HCT116 (cell line): ENCODE data around the gene CTTNBP2NL. TPM values are rescaled to one million over a fixed set of nuclear protein-coding genes. Genes with fewer than 3 reads are reported as not detected.

Source experiments
- ATAC-seq: fragments of 200-7000 bp; cut with Tn5 transposase; 2 replicates; pipeline ENCODE4 v1.9.1; 2020; ENCODE audit warnings: mild to moderate bottlenecking, moderate library complexity
- BruUV-seq: library from RNA; stranded (reverse); fragments of 400-500 nt; replicated peaks from 2 replicates; lab custom pipeline; 2021; lab: Mats Ljungman, UMichigan
- CTCF ChIA-PET: fragments of 300-600 bp; sonication (Branson Sonifier 250); formaldehyde crosslinking; loops from one replicate; lab custom pipeline; 2021; ENCODE audit warnings: antibody characterized with exemption; lab: Charles Lee
- POLR2A ChIA-PET: fragments of 300-600, 350-600 bp; sonication (Branson Sonifier 250); formaldehyde crosslinking; loops from one replicate; lab custom pipeline; 2021; ENCODE audit warnings: antibody characterized with exemption; lab: Charles Lee
- RAD21 ChIA-PET, 2 experiments: fragments of 300-600 bp; sonication (Branson Sonifier 250); formaldehyde crosslinking; loops; one replicate each; lab custom pipeline; 2023; ENCODE audit warnings: low total read pairs in 2 of 2; ENCODE audit not compliant: uncharacterized antibody in 2 of 2, unreplicated experiment in 2 of 2, low non-redundant PET in 1 of 2; lab: Charles Lee
- DNase-seq: peaks from one replicate; pipeline ENCODE4 v3.0.0-alpha.2; 2010; ENCODE audit warnings: low read depth, low spot score
- H2AFZ ChIP-seq: fragments of 200-600 bp; shearing (Covaris generic), sonication (generic); 2 replicates; pipeline ENCODE4 v1.6.1; 2017; ENCODE audit warnings: low read depth, mixed run types, mixed read lengths, antibody characterized with exemption, low read length; ENCODE audit not compliant: poor library complexity, severe bottlenecking
- H3K27ac ChIP-seq: 2 replicates; pipeline ENCODE4 v1.5.1; 2012; ENCODE audit warnings: low read depth, low read length
- H3K27me3 ChIP-seq: fragments of 200-600 bp; sonication (generic); 2 replicates; pipeline ENCODE4 v1.6.1; 2016; ENCODE audit warnings: mixed run types, low read length, mixed read lengths; ENCODE audit not compliant: insufficient read depth
- H3K36me3 ChIP-seq, 2 experiments: fragments of 200-500 bp in 1 of 2; fragments of 200-600 bp in 1 of 2; sonication (Bioruptor generic) in 1 of 2; sonication (generic) in 1 of 2; 2 replicates each; pipeline versions ENCODE4 v1.5.1 to v1.6.1; 2014 to 2016; ENCODE audit warnings: low read length in 2 of 2, inconsistent platforms in 1 of 2, mixed read lengths in 1 of 2, mixed run types in 1 of 2; ENCODE audit not compliant: insufficient read depth in 2 of 2, control insufficient read depth in 1 of 2
- H3K4me1 ChIP-seq, 2 experiments: fragments of 200-600 bp in 1 of 2; sonication (generic) in 1 of 2; 2 replicates each; pipeline versions ENCODE4 v1.5.1 to v1.6.1; 2012 to 2017; ENCODE audit warnings: low read length in 2 of 2, inconsistent platforms in 1 of 2, mild to moderate bottlenecking in 1 of 2, mixed read lengths in 1 of 2, mixed run types in 1 of 2, moderate library complexity in 1 of 2; ENCODE audit not compliant: insufficient read depth in 2 of 2, control insufficient read depth in 1 of 2
- H3K4me2 ChIP-seq: fragments of 200-600 bp; sonication (generic); 2 replicates; pipeline ENCODE4 v1.6.1; 2017; ENCODE audit warnings: mixed run types, low read length, mixed read lengths
- H3K4me3 ChIP-seq, 2 experiments: fragments of 200-600 bp in 1 of 2; sonication (generic) in 1 of 2; replicated peaks in 1 of 2; 2 replicates each; pipeline ENCODE4 v1.5.1; 2011 to 2016; ENCODE audit warnings: low read length in 2 of 2, control low read depth in 1 of 2, low read depth in 1 of 2, mild to moderate bottlenecking in 1 of 2, mixed read lengths in 1 of 2, mixed run types in 1 of 2
- H3K79me2 ChIP-seq: fragments of 200-600 bp; sonication (generic); 2 replicates; pipeline ENCODE4 v1.6.1; 2017; ENCODE audit warnings: mild to moderate bottlenecking, mixed run types, low read length, moderate library complexity, mixed read lengths; ENCODE audit not compliant: insufficient read depth
- H3K9ac ChIP-seq: fragments of 200-600 bp; sonication (generic); 2 replicates; pipeline ENCODE4 v1.6.1; 2016; ENCODE audit warnings: low read length, mixed read lengths
- H3K9me2 ChIP-seq: fragments of 200-600 bp; sonication (generic), shearing (Covaris generic); 2 replicates; pipeline ENCODE4 v1.6.1; 2017; ENCODE audit warnings: mixed run types, mild to moderate bottlenecking, moderate library complexity; ENCODE audit not compliant: insufficient read depth
- H3K9me3 ChIP-seq, 2 experiments: fragments of 200-500 bp in 1 of 2; fragments of 200-600 bp in 1 of 2; sonication (Bioruptor generic) in 1 of 2; sonication (generic) in 1 of 2; 2 replicates each; pipeline ENCODE4 v1.6.1; 2014 to 2017; ENCODE audit warnings: low read length in 2 of 2, mixed read lengths in 2 of 2, inconsistent platforms in 1 of 2, low read depth in 1 of 2, mild to moderate bottlenecking in 1 of 2, mixed run types in 1 of 2, moderate library complexity in 1 of 2; ENCODE audit not compliant: control insufficient read depth in 1 of 2, insufficient read depth in 1 of 2
- H4K20me1 ChIP-seq: fragments of 200-600 bp; sonication (generic), shearing (Covaris generic); 2 replicates; pipeline ENCODE4 v1.6.1; 2017; ENCODE audit warnings: mixed run types, mild to moderate bottlenecking, moderate library complexity; ENCODE audit not compliant: insufficient read depth
- CTCF ChIP-seq, 3 experiments: fragments of 200-600 bp in 1 of 3; sonication (generic) in 1 of 3; IDR thresholded peaks in 2 of 3; conservative IDR thresholded peaks in 1 of 3; 2 replicates each; pipeline ENCODE4 v1.5.1; 2012 to 2017; ENCODE audit warnings: low read depth in 2 of 3, low read length in 2 of 3, antibody characterized with exemption in 1 of 3, borderline replicate concordance in 1 of 3, control low read depth in 1 of 3, mild to moderate bottlenecking in 1 of 3, mixed read lengths in 1 of 3, mixed run types in 1 of 3, moderate library complexity in 1 of 3; ENCODE audit not compliant: insufficient read depth in 1 of 3
- EGR1 ChIP-seq: IDR thresholded peaks from 2 replicates; pipeline ENCODE4 v1.6.1; 2012; ENCODE audit warnings: low read depth
- EZH2phosphoT487 ChIP-seq: fragments of 200-600 bp; IDR thresholded peaks from 2 replicates; pipeline ENCODE4 v1.6.1; 2018; ENCODE audit warnings: antibody characterized with exemption, borderline replicate concordance
- FOSL1 ChIP-seq: IDR thresholded peaks from 2 replicates; pipeline ENCODE4 v1.6.1; 2012; ENCODE audit warnings: low read depth
- MAX ChIP-seq: IDR thresholded peaks from 2 replicates; pipeline ENCODE4 v1.6.1; 2012
- RAD21 ChIP-seq: IDR thresholded peaks from 2 replicates; pipeline ENCODE4 v1.6.1; 2012; ENCODE audit warnings: low read depth, mild to moderate bottlenecking
- SP1 ChIP-seq: IDR thresholded peaks from 2 replicates; pipeline ENCODE4 v1.6.1; 2012; ENCODE audit warnings: low read depth
- SRF ChIP-seq: IDR thresholded peaks from 2 replicates; pipeline ENCODE4 v1.6.1; 2012; ENCODE audit warnings: low read depth
- TCF7L2 ChIP-seq: IDR thresholded peaks from 2 replicates; pipeline ENCODE4 v1.7.0; 2011; ENCODE audit warnings: borderline replicate concordance, inconsistent platforms; ENCODE audit not compliant: insufficient read depth, insufficient read length; ENCODE audit errors: extremely low read depth
- ZBTB33 ChIP-seq: IDR thresholded peaks from 2 replicates; pipeline ENCODE4 v1.6.1; 2011; ENCODE audit warnings: mild to moderate bottlenecking, low read length, moderate library complexity; ENCODE audit not compliant: insufficient replicate concordance; ENCODE audit errors: extremely low read depth
- ZNF274 ChIP-seq: fragments of 200-500 bp; sonication (Bioruptor generic); IDR thresholded peaks from 2 replicates; pipeline ENCODE4 v1.6.1; 2014; ENCODE audit warnings: mild to moderate bottlenecking, low read depth, low read length, inconsistent platforms
- intact Hi-C: fragments of 100-400 bp; cut with micrococcal nuclease; formaldehyde crosslinking; loops from 2 replicates; pipeline ENCODE4 v1.10.0; 2022
- total RNA-seq: library from RNA; stranded (reverse); gene quantifications from one replicate; pipeline ENCODE4 v1.2.1, GENCODE V29; 2021; ENCODE audit not compliant: unreplicated experiment
- TF ChIP-seq, protein P1 (sequence below): IDR thresholded peaks from 2 replicates; pipeline ENCODE4 v1.6.1; 2012

CTTNBP2NL gene
- total RNA-seq, 1 experiment from 2014 or later: 18.0 TPM

DNA sequence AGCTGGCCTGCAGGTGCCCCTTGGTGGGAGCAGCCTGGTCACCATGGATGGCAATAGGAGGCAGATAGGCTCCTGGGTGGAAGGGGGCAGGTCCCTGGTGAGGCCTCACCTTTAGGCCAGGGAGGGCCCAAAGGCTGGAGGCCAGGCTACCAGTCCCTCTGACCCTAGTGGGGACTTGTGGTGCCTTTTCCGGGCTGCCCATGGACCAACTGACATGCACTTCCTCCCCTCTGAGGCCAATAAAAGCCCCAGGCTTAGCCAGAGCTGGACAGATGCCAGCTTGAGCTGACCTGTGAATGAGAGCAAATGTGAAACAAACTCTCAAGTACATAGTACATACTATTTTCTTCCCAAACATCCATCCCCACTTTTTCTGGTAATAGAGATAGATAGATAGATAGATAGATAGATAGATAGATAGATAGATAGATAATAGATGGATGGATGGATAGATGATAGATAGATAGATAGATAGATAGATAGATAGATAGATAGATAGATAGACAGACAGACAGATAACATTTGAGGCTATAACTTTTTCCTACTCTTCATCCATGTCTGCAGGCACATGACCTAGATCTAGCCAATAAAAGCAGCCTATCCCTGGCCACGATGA lies 9.2 kb upstream of the CTTNBP2NL start:
- H4K20me1 ChIP-seq: no peaks in the 10 kb centered on the region
- no peak for ATAC-seq
- H2AFZ ChIP-seq: no peak overlapping the region
- ChIA-PET RAD21 (no interaction called here), CTCF (no interaction called here), POLR2A (no interaction called here)
- H3K4me3 ChIP-seq: no peak overlapping the region
- H3K9me3 ChIP-seq: no peaks in the 10 kb centered on the region
- H3K4me1 ChIP-seq: peaks cover 6 to 24% of the 10 kb centered on the region in 2 experiments; a peak in 3 of 4 replicates
- no peaks in the 10 kb centered on the region for H3K36me3 ChIP-seq
- TF ChIP-seq CTCF (IDR thresholded peaks at IDR 0.05 in 2 of 3, conservative IDR thresholded peaks at IDR 0.05 in 1 of 3; ENCODE audit: borderline replicate concordance in 1 of 3, insufficient read depth in 1 of 3, low read depth in 2 of 3, low read length in 2 of 3) (no peak), EZH2phosphoT487 (no peak), RAD21 (no peak), ZNF274 (no peak), TCF7L2 (no peak), FOSL1 (no peak), EGR1 (no peak), ZBTB33 (no peak), MAX (no peak), SRF (no peak), SP1 (no peak)
- TF ChIP-seq, protein P1, sequence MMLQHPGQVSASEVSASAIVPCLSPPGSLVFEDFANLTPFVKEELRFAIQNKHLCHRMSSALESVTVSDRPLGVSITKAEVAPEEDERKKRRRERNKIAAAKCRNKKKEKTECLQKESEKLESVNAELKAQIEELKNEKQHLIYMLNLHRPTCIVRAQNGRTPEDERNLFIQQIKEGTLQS: no peak
- H3K4me2 ChIP-seq: no peak overlapping the region
- no peaks in the 10 kb centered on the region for H3K79me2 ChIP-seq
- H3K9ac ChIP-seq: no peak overlapping the region
- peaks cover 7% of the 10 kb centered on the region; the same call in 1 of the 2 replicates for H3K27me3 ChIP-seq
- intact Hi-C loops: no loop called here
- DNase-seq: no peak
- no TSS peak for BruUV-seq
- no peaks in the 10 kb centered on the region for H3K9me2 ChIP-seq
- no peak overlapping the region for H3K27ac ChIP-seq
